HepG2 (cell line): ENCODE measurements around the gene GEMIN8. TPM values are rescaled to one million over a fixed set of nuclear protein-coding genes. Genes with fewer than 3 reads are reported as not detected.

ENCODE experiments used
- ATAC-seq: fragments of 200-7000 bp; cut with Tn5 transposase; 3 replicates; pipeline ENCODE4 v1.9.1; 2020; ENCODE audit warnings: mild to moderate bottlenecking, moderate library complexity
- BruUV-seq: library from RNA; stranded (reverse); fragments of 400-500 nt; replicated peaks from 2 replicates; lab custom pipeline; 2021; lab: Mats Ljungman, UMichigan
- CTCF ChIA-PET: fragments of 300-600 bp; formaldehyde crosslinking; extraction: SDS; loops from one replicate; lab custom pipeline; 2021; ENCODE audit warnings: low total read pairs, inconsistent platforms, low intra/inter-chr PET ratio; lab: Yijun Ruan, JAX
- POLR2A ChIA-PET: fragments of 350-600 bp; sonication (Branson Sonifier 250); formaldehyde crosslinking; loops from one replicate; lab custom pipeline; 2020; ENCODE audit warnings: antibody characterized with exemption, inconsistent platforms; lab: Yijun Ruan, JAX
- DNase-seq: peaks from one replicate; pipeline ENCODE4 v3.0.0-alpha.2; 2015; ENCODE audit warnings: low spot score
- FAIRE-seq: peaks from 3 replicates; lab custom pipeline; 2011; peaks lifted over from hg19 to GRCh38; lab: Jason Lieb, UNC
- H2AFZ ChIP-seq: one replicate; pipeline ENCODE4 v1.6.1; 2011; ENCODE audit warnings: low read length, inconsistent platforms
- H3K27ac ChIP-seq: fragments of 300-600 bp; 3 replicates; pipeline ENCODE4 v1.8.0; 2011; ENCODE audit warnings: mixed run types, mild to moderate bottlenecking, mixed read lengths, low read length, inconsistent platforms; ENCODE audit not compliant: insufficient read depth; ENCODE audit errors: extremely low read length
- H3K27me3 ChIP-seq, 2 experiments: fragments of 200-600 bp in 1 of 2; 2 replicates in 1 of 2; 3 replicates in 1 of 2; pipeline versions ENCODE4 v1.6.0 to v1.8.0; 2011; ENCODE audit warnings: low read length in 2 of 2, mild to moderate bottlenecking in 2 of 2, moderate library complexity in 2 of 2, inconsistent platforms in 1 of 2; ENCODE audit not compliant: insufficient read depth in 2 of 2, control insufficient read depth in 1 of 2
- H3K36me3 ChIP-seq, 2 experiments: fragments of 200-600 bp in 1 of 2; replicated peaks in 1 of 2; 2 replicates in 1 of 2; 3 replicates in 1 of 2; pipeline versions ENCODE4 v1.5.1 to v1.8.0; 2011; ENCODE audit warnings: low read length in 2 of 2, inconsistent platforms in 1 of 2; ENCODE audit not compliant: insufficient read depth in 2 of 2, control insufficient read depth in 1 of 2
- H3K4me1 ChIP-seq: 2 replicates; pipeline ENCODE4 v1.5.1; 2012; ENCODE audit warnings: low read length, inconsistent platforms; ENCODE audit not compliant: insufficient read depth
- H3K4me2 ChIP-seq: 2 replicates; pipeline ENCODE4 v1.6.0; 2011; ENCODE audit warnings: low read depth, low read length, inconsistent platforms
- H3K4me3 ChIP-seq, 3 experiments: fragments of 200-600 bp in 1 of 3; sonication (generic), shearing (Covaris generic) in 1 of 3; replicated peaks in 1 of 3; 2 replicates each; pipeline ENCODE4 v1.5.1; 2011 to 2016; ENCODE audit warnings: low read length in 3 of 3, inconsistent platforms in 2 of 3, low read depth in 2 of 3, mild to moderate bottlenecking in 2 of 3, control low read depth in 1 of 3, mixed read lengths in 1 of 3; ENCODE audit not compliant: insufficient read depth in 1 of 3
- H3K79me2 ChIP-seq: one replicate; pipeline ENCODE4 v1.6.1; 2011; ENCODE audit warnings: low read length, inconsistent platforms; ENCODE audit not compliant: insufficient read depth
- H3K9ac ChIP-seq: 2 replicates; pipeline ENCODE4 v1.6.0; 2011; ENCODE audit warnings: mild to moderate bottlenecking, low read depth, low read length, inconsistent platforms; ENCODE audit not compliant: insufficient read depth
- H3K9me3 ChIP-seq: 2 replicates; pipeline ENCODE4 v1.5.1; 2012; ENCODE audit warnings: mild to moderate bottlenecking, low read length
- H4K20me1 ChIP-seq: 2 replicates; pipeline ENCODE4 v1.6.0; 2011; ENCODE audit warnings: inconsistent platforms, mild to moderate bottlenecking, low read length, moderate library complexity; ENCODE audit not compliant: insufficient read depth
- ARID3A ChIP-seq: IDR thresholded peaks from 2 replicates; pipeline ENCODE4 v1.6.1; 2012; ENCODE audit warnings: low read depth, low read length, improper control_type of control experiment
- CCAR2 ChIP-seq: fragments of 200-400 bp; formaldehyde crosslinking; optimal IDR thresholded peaks from 2 replicates; pipeline ENCODE3; 2018; ENCODE audit warnings: low read depth, mild to moderate bottlenecking, low read length, moderate library complexity
- CCDC6 ChIP-seq: sonication (generic); formaldehyde crosslinking; IDR thresholded peaks from 2 replicates; pipeline ENCODE4 v1.8.1; 2022; ENCODE audit warnings: mild to moderate bottlenecking, missing genetic modification reagents, moderate library complexity
- FOXK2 ChIP-seq: fragments of 450-650 bp; IDR thresholded peaks from 2 replicates; pipeline ENCODE4 v1.6.1; 2016
- NFATC3 ChIP-seq: sonication (generic); formaldehyde crosslinking; IDR thresholded peaks from 2 replicates; pipeline ENCODE4 v1.5.1; 2020; ENCODE audit warnings: mild to moderate bottlenecking, missing genetic modification reagents
- PAWR ChIP-seq: sonication (generic); formaldehyde crosslinking; IDR thresholded peaks from 2 replicates; pipeline ENCODE4 v1.4.0; 2020; ENCODE audit warnings: missing genetic modification reagents, mild to moderate bottlenecking, borderline replicate concordance
- PCBP1 ChIP-seq: fragments of 200-400 bp; formaldehyde crosslinking; IDR thresholded peaks from 2 replicates; pipeline ENCODE4 v1.6.1; 2017; ENCODE audit warnings: mild to moderate bottlenecking, low read depth, low read length, borderline replicate concordance
- SIX4 ChIP-seq: sonication (generic); formaldehyde crosslinking; IDR thresholded peaks from 2 replicates; pipeline ENCODE4 v1.4.0; 2020; ENCODE audit warnings: missing genetic modification reagents
- SMC3 ChIP-seq: IDR thresholded peaks from 2 replicates; pipeline ENCODE4 v1.6.1; 2011; ENCODE audit warnings: low read length, improper control_type of control experiment
- SRF ChIP-seq: IDR thresholded peaks from 2 replicates; pipeline ENCODE4 v1.6.1; 2011; ENCODE audit warnings: mild to moderate bottlenecking, low read depth, low read length, moderate library complexity
- ZMYM4 ChIP-seq: sonication (generic); formaldehyde crosslinking; IDR thresholded peaks from 2 replicates; pipeline ENCODE4 v1.8.1; 2023; ENCODE audit warnings: mild to moderate bottlenecking, missing genetic modification reagents
- ZNF670 ChIP-seq: sonication (generic); formaldehyde crosslinking; IDR thresholded peaks from 2 replicates; pipeline ENCODE4 v1.8.0; 2022; ENCODE audit warnings: mild to moderate bottlenecking, missing genetic modification reagents, borderline replicate concordance
- ZNF775 ChIP-seq: sonication (generic); formaldehyde crosslinking; IDR thresholded peaks from 2 replicates; pipeline ENCODE4 v1.4.0; 2020; ENCODE audit warnings: missing genetic modification reagents, mild to moderate bottlenecking, moderate library complexity, borderline replicate concordance
- ZNF879 ChIP-seq: sonication (generic); formaldehyde crosslinking; IDR thresholded peaks from 2 replicates; pipeline ENCODE4 v1.8.1; 2023; ENCODE audit warnings: missing genetic modification reagents
- WGBS: methylation state at CpG from one replicate; pipeline ENCODE4 v1.1.6; 2017; ENCODE audit warnings: low lambda C conversion rate; 5-methylcytosine and 5-hydroxymethylcytosine counted together
- in situ Hi-C: cut with HindIII; loops from 2 replicates; pipeline ENCODE4 v1.10.0; 2017; ENCODE audit warnings: low pct_unique_long_range_greater_than_20kb; ENCODE audit not compliant: extremely low pct_ligation_motif_present
- intact Hi-C: fragments of 100-400 bp; cut with micrococcal nuclease; formaldehyde crosslinking; loops from one replicate; pipeline ENCODE4 v1.10.0; 2022; ENCODE audit not compliant: unreplicated experiment
- polyA plus RNA-seq, 8 experiments: library from polyadenylated mRNA; depleted of rRNA in 3 of 8; stranded (reverse) in 7 of 8; unstranded in 1 of 8; fragments of >200 nt; fragmentation: Illumina TruSeq in 4 of 8; extraction: Trizol in 4 of 8; gene quantifications; 2 replicates each; pipeline versions ENCODE4 v1.2.1 to v1.2.3, GENCODE V29; 2011 to 2016; ENCODE audit warnings: low read depth in 4 of 8, missing spikeins in 1 of 8, mixed read lengths in 1 of 8; ENCODE audit not compliant: insufficient read depth in 1 of 8
- total RNA-seq, 5 experiments: library from RNA; depleted of rRNA; stranded (reverse); fragments of >200 nt; fragmentation: Illumina TruSeq; extraction: Trizol; gene quantifications; 2 replicates each; pipeline ENCODE4 v1.2.3, GENCODE V29; 2016; ENCODE audit warnings: low read depth in 1 of 5
- TF ChIP-seq, protein P1 (sequence below): sonication (generic); formaldehyde crosslinking; IDR thresholded peaks from 2 replicates; pipeline ENCODE4 v1.9.0; 2021; ENCODE audit warnings: missing genetic modification reagents, mild to moderate bottlenecking, borderline replicate concordance
- TF ChIP-seq, protein P2 (sequence below): sonication (generic); formaldehyde crosslinking; IDR thresholded peaks from 2 replicates; pipeline ENCODE4 v1.4.0; 2020; ENCODE audit warnings: mild to moderate bottlenecking, missing genetic modification reagents

Gene GEMIN8
- total and polyA plus RNA-seq, 2 of the 13 experiments (the other 11 are each of a cell fraction or from before 2014, with no cell fraction given) = 9.7 to 23.7 TPM

- ChIA-PET POLR2A (interaction anchor here (1.3 to 2.1 kb wide), 2 partner anchors 294 to 376 kb away, joined by 3 to 13 read pairs; partner anchors contain the start of genes OFD1, TCEANC and TRAPPC2), CTCF (no interaction called here)
- FAIRE-seq (no peak), ATAC-seq (no peak), DNase-seq (no peak)
- Histone ChIP-seq H3K4me1 (peaks cover 11% of the 10 kb centered on the region; the same call in 1 of the 2 replicates), H3K36me3 (no peaks in the 10 kb centered on the region), H3K9me3 (no peaks in the 10 kb centered on the region), H2AFZ (no peak overlapping the region), H3K4me3 (peak overlapping the region; percentile 55 to 81 (median 75); a peak in 5 of 6 replicates), H3K4me2 (peak overlapping the region; percentile 74), H3K27me3 (no peaks in the 10 kb centered on the region), H3K79me2 (no peaks in the 10 kb centered on the region), H3K27ac (no peak overlapping the region), H3K9ac (peak overlapping the region; percentile 75; the same call in 1 of the 2 replicates), H4K20me1 (no peaks in the 10 kb centered on the region)
- TF ChIP-seq SRF (no peak), SMC3 (no peak), CCAR2 (no peak), PAWR (CRISPR knock-in tag) (no peak)
- BruUV-seq = no TSS peak
- intact Hi-C loops = no loop called here
- WGBS = 57% methylated on average over 3 of the region's 3 CpGs
- in situ Hi-C loops = loop anchor here (5.0 kb wide), 1 partner anchor 376 kb away; the partner anchor contains the start of gene TCEANC
Observed at GRCh38 chrX:14028473-14028872, 1.2 kb downstream of the GEMIN8 start.

- CTCF ChIA-PET = no interaction called here
- intact Hi-C loops = no loop called here
- TF ChIP-seq ZNF879 (CRISPR knock-in tag) (no peak), ZNF775 (CRISPR knock-in tag) (no peak), SIX4 (no peak), ARID3A (no peak), ZNF670 (CRISPR knock-in tag) (no peak), ZMYM4 (CRISPR knock-in tag) (no peak), FOXK2 (no peak), CCDC6 (CRISPR knock-in tag) (no peak), NFATC3 (CRISPR knock-in tag) (no peak), PCBP1 (no peak)
- TF ChIP-seq, protein P1, sequence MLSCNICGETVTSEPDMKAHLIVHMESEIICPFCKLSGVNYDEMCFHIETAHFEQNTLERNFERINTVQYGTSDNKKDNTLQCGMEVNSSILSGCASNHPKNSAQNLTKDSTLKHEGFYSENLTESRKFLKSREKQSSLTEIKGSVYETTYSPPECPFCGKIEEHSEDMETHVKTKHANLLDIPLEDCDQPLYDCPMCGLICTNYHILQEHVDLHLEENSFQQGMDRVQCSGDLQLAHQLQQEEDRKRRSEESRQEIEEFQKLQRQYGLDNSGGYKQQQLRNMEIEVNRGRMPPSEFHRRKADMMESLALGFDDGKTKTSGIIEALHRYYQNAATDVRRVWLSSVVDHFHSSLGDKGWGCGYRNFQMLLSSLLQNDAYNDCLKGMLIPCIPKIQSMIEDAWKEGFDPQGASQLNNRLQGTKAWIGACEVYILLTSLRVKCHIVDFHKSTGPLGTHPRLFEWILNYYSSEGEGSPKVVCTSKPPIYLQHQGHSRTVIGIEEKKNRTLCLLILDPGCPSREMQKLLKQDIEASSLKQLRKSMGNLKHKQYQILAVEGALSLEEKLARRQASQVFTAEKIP (CRISPR knock-in tag) = no peak
- TF ChIP-seq, protein P2, sequence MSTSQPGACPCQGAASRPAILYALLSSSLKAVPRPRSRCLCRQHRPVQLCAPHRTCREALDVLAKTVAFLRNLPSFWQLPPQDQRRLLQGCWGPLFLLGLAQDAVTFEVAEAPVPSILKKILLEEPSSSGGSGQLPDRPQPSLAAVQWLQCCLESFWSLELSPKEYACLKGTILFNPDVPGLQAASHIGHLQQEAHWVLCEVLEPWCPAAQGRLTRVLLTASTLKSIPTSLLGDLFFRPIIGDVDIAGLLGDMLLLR (CRISPR knock-in tag) = no peak
Observed at GRCh38 chrX:14027511-14028019, 2.1 kb downstream of the GEMIN8 start.

More at GRCh38 chrX:14027511-14028019, 2.1 kb downstream of the GEMIN8 start:
- POLR2A ChIA-PET = interaction anchor here (1.3 kb wide), 1 partner anchor 375 kb away, joined by 3 read pairs; the partner anchor contains the start of gene TCEANC
- H3K4me2 ChIP-seq = no peak overlapping the region
- no peaks in the 10 kb centered on the region for H3K27me3 ChIP-seq
- no peak overlapping the region for H3K9ac ChIP-seq
- ATAC-seq = no peak
- DNase-seq = peak; percentile 1
- peaks cover 11% of the 10 kb centered on the region; the same call in 1 of the 2 replicates for H3K4me1 ChIP-seq
- H2AFZ ChIP-seq = no peak overlapping the region
- no peak overlapping the region for H3K4me3 ChIP-seq
- no peaks in the 10 kb centered on the region for H4K20me1 ChIP-seq
- no peaks in the 10 kb centered on the region for H3K36me3 ChIP-seq
- no peak overlapping the region for H3K27ac ChIP-seq
- no TSS peak for BruUV-seq
- no peaks in the 10 kb centered on the region for H3K79me2 ChIP-seq
- FAIRE-seq = no peak
- H3K9me3 ChIP-seq = no peaks in the 10 kb centered on the region
- in situ Hi-C loops = loop anchor here (5.0 kb wide), 1 partner anchor 375 kb away; the partner anchor contains the start of gene TCEANC
